ENCODE measurements around the gene MCC. TPM values are rescaled to one million over a fixed set of nuclear protein-coding genes. Genes with fewer than 3 reads are reported as not detected.

The MCC gene
- total RNA-seq, 1 donor from 2014 or later = 14.0 TPM

DNA sequence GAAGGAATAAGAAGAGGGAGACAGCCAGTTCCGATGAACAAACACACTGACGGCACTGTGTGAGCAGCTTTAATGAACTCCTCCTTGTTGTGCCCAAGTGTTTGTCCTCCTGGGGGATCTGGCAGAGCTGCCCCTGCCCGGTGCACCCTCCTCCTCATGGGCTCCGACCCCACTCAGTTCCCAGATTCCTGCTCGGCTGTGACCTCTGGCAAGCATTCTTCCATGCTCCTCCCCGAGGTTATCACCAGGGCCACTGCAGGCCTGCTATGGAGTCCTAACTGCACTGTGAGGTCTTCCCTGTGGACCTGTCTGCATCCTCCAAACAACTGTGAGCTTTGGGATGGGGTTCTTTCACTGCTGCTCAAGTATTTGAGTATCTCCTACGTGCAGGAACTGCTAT, 369.5 kb downstream of the MCC start:
- no peak for DNase-seq (ENCODE audit: extremely low spot score, unreplicated experiment)
- no peak overlapping the region for H3K4me3 Mint-ChIP-seq (ENCODE audit: unreplicated experiment)
- no peaks in the 10 kb centered on the region for H3K27me3 Mint-ChIP-seq (ENCODE audit: unreplicated experiment)
- H3K9me3 Mint-ChIP-seq (ENCODE audit: unreplicated experiment) = peaks cover 6% of the 10 kb centered on the region
- H3K27ac Mint-ChIP-seq (ENCODE audit: unreplicated experiment) = no peak overlapping the region
- H3K36me3 Mint-ChIP-seq (ENCODE audit: unreplicated experiment) = peaks cover 7% of the 10 kb centered on the region
- no peak for TF ChIP-seq CTCF (IDR thresholded peaks at IDR 0.05)
- H3K4me1 Mint-ChIP-seq (ENCODE audit: unreplicated experiment) = peaks cover 7% of the 10 kb centered on the region

GRCh38 chr5:113118298-113118697, 370.0 kb downstream of the MCC start:
- H3K27me3 Mint-ChIP-seq (ENCODE audit: unreplicated experiment) = no peaks in the 10 kb centered on the region
- H3K36me3 Mint-ChIP-seq (ENCODE audit: unreplicated experiment) = peaks cover 9% of the 10 kb centered on the region
- H3K4me1 Mint-ChIP-seq (ENCODE audit: unreplicated experiment) = peaks cover 7% of the 10 kb centered on the region
- H3K9me3 Mint-ChIP-seq (ENCODE audit: unreplicated experiment) = peaks cover 8% of the 10 kb centered on the region
- no peak overlapping the region for H3K4me3 Mint-ChIP-seq (ENCODE audit: unreplicated experiment)
- H3K27ac Mint-ChIP-seq (ENCODE audit: unreplicated experiment) = no peak overlapping the region
- TF ChIP-seq CTCF (IDR thresholded peaks at IDR 0.05) = no peak
- DNase-seq (ENCODE audit: extremely low spot score, unreplicated experiment) = no peak

- Mint-ChIP-seq H3K4me3 (ENCODE audit: unreplicated experiment) (no peak overlapping the region), H3K9me3 (ENCODE audit: unreplicated experiment) (peaks cover 8% of the 10 kb centered on the region), H3K27ac (ENCODE audit: unreplicated experiment) (no peak overlapping the region), H3K27me3 (ENCODE audit: unreplicated experiment) (no peaks in the 10 kb centered on the region), H3K36me3 (ENCODE audit: unreplicated experiment) (peaks cover 9% of the 10 kb centered on the region), H3K4me1 (ENCODE audit: unreplicated experiment) (peaks cover 7% of the 10 kb centered on the region)
- DNase-seq (ENCODE audit: extremely low spot score, unreplicated experiment) = no peak
- no peak for TF ChIP-seq CTCF (IDR thresholded peaks at IDR 0.05)
Measured at GRCh38 chr5:113117543-113118115, 370.6 kb downstream of the MCC start.

DNA sequence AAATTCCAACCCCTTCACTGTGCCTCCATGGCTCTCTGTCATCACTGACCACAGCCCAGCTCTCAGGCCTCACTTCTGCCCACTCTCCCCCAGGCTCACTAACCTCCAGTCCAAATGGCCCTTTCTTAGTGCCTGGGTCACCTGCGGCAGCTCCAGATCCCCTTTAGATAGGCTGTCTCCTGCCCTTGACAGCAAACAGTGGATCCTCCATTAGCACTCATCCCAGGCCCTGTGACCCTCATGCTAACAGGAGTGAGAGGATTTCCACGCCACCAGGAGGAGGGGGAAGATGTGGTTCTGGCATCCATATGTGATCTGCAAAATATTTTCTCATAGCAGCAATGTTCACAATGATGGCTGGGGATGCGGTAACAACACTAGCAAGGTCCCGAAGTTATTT, 372.3 kb downstream of the MCC start:
- DNase-seq (ENCODE audit: extremely low spot score, unreplicated experiment) = no peak
- Mint-ChIP-seq H3K9me3 (ENCODE audit: unreplicated experiment) (peaks cover 8% of the 10 kb centered on the region), H3K4me1 (ENCODE audit: unreplicated experiment) (peaks cover 7% of the 10 kb centered on the region), H3K36me3 (ENCODE audit: unreplicated experiment) (peaks cover 9% of the 10 kb centered on the region), H3K27me3 (ENCODE audit: unreplicated experiment) (no peaks in the 10 kb centered on the region), H3K4me3 (ENCODE audit: unreplicated experiment) (no peak overlapping the region), H3K27ac (ENCODE audit: unreplicated experiment) (no peak overlapping the region)
- TF ChIP-seq CTCF (IDR thresholded peaks at IDR 0.05) = no peak

- peaks cover 8% of the 10 kb centered on the region for H3K9me3 Mint-ChIP-seq (ENCODE audit: unreplicated experiment)
- H3K4me3 Mint-ChIP-seq (ENCODE audit: unreplicated experiment) = no peak overlapping the region
- DNase-seq (ENCODE audit: extremely low spot score, unreplicated experiment) = no peak
- TF ChIP-seq CTCF (IDR thresholded peaks at IDR 0.05) = no peak
- no peaks in the 10 kb centered on the region for H3K27me3 Mint-ChIP-seq (ENCODE audit: unreplicated experiment)
- H3K27ac Mint-ChIP-seq (ENCODE audit: unreplicated experiment) = no peak overlapping the region
- peaks cover 7% of the 10 kb centered on the region for H3K4me1 Mint-ChIP-seq (ENCODE audit: unreplicated experiment)
- peaks cover 9% of the 10 kb centered on the region for H3K36me3 Mint-ChIP-seq (ENCODE audit: unreplicated experiment)
Measured at GRCh38 chr5:113115061-113115460, 373.2 kb downstream of the MCC start.

Data from osteocyte (in vitro differentiated cells).